K562 treated with DMSO at 1 percent for 12 hours (cell line): ENCODE results near the gene WDR62. TPM values are rescaled to one million over a fixed set of nuclear protein-coding genes. Genes with fewer than 3 reads are reported as not detected.

Experiments
- total RNA-seq: library from RNA; unstranded; fragments of 300-600 nt; gene quantifications from 2 replicates; pipeline ENCODE4 v1.2.3, GENCODE V29; 2022; ENCODE audit not compliant: insufficient read depth

The WDR62 gene
- 19.3 and 36.3 TPM in 2 replicates for total RNA-seq

DNA sequence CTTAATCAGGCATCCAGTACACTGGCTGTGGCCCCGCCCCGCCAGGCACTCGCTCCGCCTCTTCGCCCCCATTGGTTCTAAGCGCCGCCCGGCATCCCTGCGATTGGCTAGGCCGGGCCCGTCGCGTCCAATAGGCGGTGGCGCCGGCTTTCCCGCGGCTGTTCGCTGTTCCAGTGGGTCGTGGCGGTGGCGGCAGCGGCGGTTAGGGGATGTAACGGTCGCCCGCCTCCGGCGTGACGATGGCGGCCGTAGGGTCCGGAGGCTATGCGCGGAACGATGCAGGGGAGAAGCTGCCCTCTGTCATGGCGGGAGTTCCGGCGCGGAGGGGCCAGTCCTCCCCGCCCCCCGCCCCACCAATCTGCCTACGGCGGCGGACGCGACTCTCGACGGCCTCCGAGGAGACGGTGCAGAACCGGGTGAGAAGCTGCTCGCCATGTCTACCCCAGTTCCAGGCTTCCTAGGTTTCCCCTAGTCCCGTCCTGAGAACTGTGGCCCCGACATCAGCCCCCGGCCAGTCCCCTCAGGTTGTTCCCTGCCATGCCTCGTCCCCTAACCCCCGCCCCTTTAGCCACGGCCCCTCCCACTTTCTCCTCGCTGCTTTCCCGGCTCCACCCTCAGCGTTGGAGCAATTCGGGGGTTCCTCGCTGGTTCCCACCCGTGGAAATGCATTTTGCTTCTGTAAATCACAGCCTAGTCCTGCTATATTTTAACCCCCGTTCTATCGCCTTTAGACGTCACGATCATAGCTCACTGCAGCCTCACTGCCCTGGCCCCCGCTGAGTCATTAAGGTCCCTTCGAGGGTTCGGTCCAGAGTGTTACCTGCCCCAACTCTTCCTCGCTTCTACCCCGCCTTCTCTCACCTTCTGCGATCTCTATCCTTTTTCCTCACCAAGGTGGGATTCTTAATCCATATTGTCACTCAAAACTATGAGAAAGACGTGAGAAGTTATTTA lies at the start of gene WDR62:
Gene WDR62 (plus strand): TSS at position 165 of the 954 bp plus-strand sequence. CDS start 75 bp downstream, at position 240.

GRCh38 chr19:36008336-36008978 lies 46.2 kb upstream of the WDR62 start, which contains the start of gene SYNE4:
TSS of gene SYNE4 (minus strand) at chr19:36008813. CDS start at chr19:36008681, 132 bp downstream.

DNA sequence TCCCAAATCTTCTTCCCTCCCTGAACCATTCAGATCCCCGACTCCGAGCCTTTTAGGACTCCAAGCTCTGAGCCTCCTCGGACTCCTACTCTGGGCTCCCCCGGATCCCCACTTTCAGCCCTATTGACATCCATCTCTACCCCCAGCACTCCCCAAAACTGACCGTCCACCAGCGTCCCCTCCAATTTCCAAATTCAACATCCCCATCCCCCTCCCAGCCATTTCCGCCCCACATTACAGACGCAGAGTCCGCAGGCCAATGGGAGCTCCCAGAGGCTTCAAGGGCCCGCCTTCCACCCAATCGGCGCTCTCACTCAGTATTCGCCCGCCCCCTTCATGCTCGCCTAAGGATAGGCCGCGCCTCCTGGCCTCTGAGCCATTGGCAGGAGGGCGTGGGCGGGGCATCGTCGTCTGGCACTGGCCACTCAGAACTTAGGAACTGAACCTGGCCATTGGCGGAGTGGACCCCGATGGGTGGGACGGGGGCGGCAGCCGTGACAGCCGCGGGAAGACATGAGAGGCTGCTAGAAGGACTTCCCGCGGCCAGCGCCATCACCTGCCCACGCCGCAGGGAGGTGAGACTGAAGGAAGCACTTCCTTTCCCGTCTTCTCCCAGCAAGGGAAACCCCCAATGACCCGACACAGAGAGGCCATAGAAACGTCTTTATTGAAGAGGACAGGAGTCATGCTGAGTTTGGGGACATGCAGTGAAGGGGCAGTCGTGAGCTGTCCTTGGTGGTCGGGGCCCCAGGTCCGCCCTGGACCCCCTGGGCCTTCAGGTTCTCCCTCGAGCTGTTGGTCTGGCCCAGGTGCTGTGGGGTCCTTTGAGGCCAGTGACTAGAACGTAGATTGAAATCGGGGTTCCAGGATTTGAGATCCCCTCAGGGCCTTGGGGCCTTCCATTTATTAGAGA lies 40.4 kb upstream of the WDR62 start, which contains the start of gene ALKBH6:
Gene ALKBH6 (minus strand): TSS at position 202 of the 913 bp plus-strand sequence. CDS start 816 bp downstream, outside the sequence.

DNA sequence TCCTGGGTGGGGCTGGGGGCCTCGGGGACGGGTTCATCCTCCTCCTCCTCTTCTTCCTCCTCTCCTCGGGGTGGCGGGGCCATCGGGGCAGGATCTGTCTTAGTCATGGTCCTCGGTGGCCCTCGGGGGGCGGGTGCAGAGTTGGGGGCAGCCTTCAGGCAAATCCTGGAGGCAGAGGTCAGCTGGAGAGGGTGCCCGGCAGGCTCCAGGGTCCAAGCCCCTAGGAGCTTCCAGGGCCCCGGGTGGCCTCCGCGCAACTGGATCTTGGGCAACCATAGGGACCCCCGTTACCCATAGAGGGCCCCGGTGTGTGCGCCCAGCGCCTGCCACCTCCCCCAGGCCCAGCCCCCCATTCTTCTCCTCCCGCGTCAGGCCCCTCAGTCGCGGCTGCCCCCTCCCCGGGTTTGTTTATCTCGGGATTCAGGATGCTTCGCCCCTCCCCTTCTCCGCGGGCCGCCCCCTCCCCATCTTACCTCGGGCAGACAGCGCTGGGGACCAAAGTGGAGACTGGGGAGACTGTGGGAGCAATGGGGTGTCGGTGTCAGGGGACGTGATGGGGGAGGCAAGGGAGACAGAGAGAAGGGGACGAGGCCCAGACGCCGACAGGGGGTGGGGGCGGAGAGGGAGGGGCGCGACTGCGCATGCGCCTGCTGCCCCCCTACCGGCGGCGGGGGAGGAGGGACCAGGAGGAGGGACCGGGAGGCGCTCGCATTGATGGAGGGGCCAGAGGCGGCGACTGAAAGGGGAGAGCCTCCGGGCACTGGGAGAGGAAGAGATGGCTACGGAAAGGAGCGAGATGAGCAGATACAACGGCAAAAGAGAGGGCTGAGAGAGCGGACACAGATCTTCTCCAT lies 22.2 kb upstream of the WDR62 start, which contains the start of gene CLIP3:
Gene CLIP3 (minus strand): TSS at position 623 of the 854 bp plus-strand sequence. CDS start 516 bp downstream, at position 107.

DNA sequence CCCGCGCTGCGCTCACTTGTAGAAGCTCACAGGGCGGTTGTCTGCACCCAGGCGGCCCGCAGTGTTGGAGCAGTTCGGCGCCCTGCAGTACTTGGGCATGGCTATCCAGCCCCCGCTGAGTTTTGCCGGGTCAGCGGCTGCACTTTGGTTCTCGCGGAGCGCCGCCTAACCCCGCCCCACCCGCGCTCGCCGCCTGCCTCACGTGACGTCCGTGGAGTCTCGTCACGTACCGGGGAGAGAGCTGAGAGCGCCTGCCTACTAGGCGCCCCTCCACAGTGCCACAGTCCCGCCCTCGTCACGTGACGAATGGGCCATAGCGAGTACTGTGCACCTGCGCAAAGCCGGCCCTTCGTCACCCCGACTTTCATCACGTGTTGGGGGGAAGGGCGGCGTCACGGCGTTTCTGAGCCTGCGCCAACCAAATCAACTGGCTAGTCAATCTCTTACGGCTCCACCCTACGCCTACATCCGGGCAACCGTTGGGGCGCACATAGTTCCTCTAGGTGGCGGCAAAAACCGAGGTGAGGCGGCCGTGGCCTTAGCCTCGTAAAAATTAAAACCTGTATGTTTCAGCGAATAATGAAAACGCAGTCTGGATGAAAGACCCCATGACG lies 471 bp upstream of the WDR62 start, which contains the start of gene THAP8:
Gene THAP8 (minus strand): TSS at position 167 of the 614 bp plus-strand sequence. CDS start 68 bp downstream, at position 99.

DNA sequence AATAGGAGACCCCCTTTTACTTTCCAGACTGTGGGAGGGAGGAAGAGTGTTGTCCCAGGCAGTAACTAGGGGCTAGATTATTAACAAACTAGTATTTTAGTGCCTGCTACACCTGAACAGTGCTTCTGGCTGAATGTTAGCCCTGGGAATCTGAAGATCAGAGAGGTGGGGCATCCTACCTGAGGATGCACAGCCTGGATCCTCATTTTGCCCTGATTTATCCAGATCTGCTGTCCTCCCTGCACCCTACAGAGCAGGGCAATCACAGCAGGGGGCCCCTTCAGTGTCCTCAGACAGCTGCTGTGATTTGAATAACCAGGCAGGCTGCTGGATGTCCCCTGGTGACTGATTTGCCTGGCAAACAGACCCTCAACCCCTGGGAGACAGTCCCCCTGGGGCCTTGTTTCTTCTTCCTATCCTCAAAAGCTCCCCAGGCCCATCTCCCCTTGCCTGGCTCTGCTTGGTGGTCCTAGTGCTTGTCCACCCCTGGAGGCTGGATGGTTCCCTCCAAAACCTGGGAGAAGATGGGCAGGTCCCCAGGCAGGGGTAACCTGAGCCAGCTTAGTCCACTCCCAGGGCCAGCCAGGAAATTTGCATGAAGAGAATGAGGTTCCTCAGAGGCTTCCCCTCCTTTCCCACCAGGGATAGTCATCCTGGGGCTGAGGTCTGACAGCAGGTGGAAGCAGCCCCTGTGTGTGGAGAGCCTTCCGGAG lies 55.9 kb downstream of the WDR62 start, which contains the start of gene OVOL3:
Gene OVOL3 (plus strand): TSS at position 657 of the 713 bp plus-strand sequence. CDS start 60 bp downstream, outside the sequence.

GRCh38 chr19:36114721-36115452 lies 60.2 kb downstream of the WDR62 start, which contains the start of gene POLR2I:
TSS of gene POLR2I (minus strand) at chr19:36114875. CDS start at chr19:36114856, 19 bp downstream.

DNA sequence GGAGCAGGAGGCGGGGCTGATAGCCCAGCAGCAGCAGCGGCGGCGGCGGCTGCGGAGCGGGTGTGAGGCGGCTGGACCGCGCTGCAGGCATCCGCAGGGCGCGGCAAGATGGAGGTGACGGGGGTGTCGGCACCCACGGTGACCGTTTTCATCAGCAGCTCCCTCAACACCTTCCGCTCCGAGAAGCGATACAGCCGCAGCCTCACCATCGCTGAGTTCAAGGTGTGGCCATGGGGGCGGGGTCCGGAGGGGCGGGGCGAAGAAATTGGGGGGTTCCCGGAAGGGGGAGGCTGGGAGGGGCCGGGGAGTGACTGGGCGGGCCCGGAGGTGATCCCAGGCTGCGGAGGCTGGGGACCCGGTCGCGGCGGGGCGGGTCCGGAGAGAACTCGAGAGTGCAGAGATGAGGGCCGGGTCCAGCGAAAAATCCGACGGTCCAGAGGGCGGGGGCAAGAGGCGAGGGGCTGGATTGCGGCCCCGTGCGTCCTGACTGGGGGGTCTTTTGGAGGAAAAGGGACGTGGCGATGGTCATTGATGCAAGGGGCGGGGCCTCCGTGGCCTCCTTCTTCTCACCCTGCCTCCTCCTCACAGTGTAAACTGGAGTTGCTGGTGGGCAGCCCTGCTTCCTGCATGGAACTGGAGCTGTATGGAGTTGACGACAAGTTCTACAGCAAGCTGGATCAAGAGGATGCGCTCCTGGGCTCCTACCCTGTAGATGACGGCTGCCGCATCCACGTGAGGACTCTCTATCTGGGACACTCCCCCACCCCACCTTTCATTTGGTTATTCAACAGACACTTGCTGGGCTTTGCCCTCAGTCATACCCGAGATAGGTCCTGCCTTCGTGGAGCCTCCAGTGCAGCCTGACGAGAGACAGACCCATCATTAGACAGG lies 61.0 kb downstream of the WDR62 start, which contains the start of gene TBCB:
Gene TBCB (plus strand): TSS at position 16 of the 891 bp plus-strand sequence. CDS start 93 bp downstream, at position 109.

GRCh38 chr19:36139473-36140303 lies 85.0 kb downstream of the WDR62 start, which contains the start of gene CAPNS1:
TSS of gene CAPNS1 (plus strand) at chr19:36140066. CDS start at chr19:36141012, 946 bp downstream.

DNA sequence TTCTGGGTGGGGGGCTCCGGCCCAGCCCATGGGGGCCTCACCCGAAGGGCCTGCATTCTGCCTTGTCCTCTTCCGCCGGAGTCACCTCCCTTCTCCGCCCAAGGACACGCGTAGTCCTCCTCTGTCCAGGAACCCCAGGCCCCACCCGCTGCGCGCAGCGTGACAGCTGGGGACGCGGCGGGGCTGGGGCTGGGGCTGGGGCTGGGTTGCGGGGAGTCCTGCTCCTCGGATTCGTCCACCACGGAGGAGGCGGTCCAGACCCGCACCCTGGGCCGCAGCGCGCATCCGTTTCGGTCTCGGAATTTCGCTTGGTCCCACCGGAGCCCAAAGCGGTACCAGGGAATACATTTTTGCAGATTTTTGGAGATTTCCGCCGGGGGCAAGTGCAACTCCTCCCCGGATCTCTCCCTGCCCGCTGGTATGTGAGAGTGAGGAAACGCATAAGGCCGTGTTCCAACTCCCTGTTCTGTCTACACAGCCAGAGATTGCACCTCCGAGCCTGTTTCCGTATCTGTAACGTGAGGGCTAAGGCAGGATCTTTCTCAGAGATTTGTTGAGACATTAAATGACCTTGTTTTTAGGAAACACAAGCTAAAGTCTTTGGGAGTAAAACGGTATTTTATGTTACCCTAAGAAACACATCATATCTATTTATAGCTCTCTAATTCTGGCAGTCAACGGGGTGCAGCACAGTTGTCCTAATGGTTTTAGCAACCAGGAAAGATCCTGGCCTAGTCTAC lies 97.8 kb downstream of the WDR62 start, which contains the start of gene COX7A1:
Gene COX7A1 (minus strand): TSS at position 96 of the 740 bp plus-strand sequence. CDS start 40 bp downstream, at position 56.

Other genes with a start within 250 kb of the WDR62 start
- gene PRODH2, start 242.1 kb upstream of the WDR62 start, total RNA-seq = not detected in 2 replicates
- gene NPHS1, start 202.4 kb upstream of the WDR62 start, total RNA-seq = 1.3 and 1.9 TPM in 2 replicates
- 0.20 TPM in 1 of 2 replicates, not detected in the other for gene KIRREL2, start 198.0 kb upstream of the WDR62 start, total RNA-seq
- 7.4 and 15.0 TPM in 2 replicates for gene APLP1, start 186.3 kb upstream of the WDR62 start, total RNA-seq
- gene NFKBID, start 154.4 kb upstream of the WDR62 start, total RNA-seq = 5.8 and 7.3 TPM in 2 replicates
- gene HCST, start 152.4 kb upstream of the WDR62 start, total RNA-seq = not detected in 2 replicates
- gene TYROBP, start 146.6 kb upstream of the WDR62 start, total RNA-seq = 18.6 and 31.0 TPM in 2 replicates
- gene LRFN3, start 118.5 kb upstream of the WDR62 start, total RNA-seq = not detected in 2 replicates
- gene SDHAF1, start 59.7 kb upstream of the WDR62 start, total RNA-seq = 49.4 and 74.2 TPM in 2 replicates
- gene SYNE4, start 46.1 kb upstream of the WDR62 start, total RNA-seq = 0.46 TPM in 1 of 2 replicates, not detected in the other
- 35.2 and 37.1 TPM in 2 replicates for gene ALKBH6, start 40.7 kb upstream of the WDR62 start, total RNA-seq
- gene CLIP3, start 22.0 kb upstream of the WDR62 start, total RNA-seq = 0.53 and 2.6 TPM in 2 replicates
- 2.6 and 5.0 TPM in 2 replicates for gene THAP8, start 612 bp upstream of the WDR62 start, total RNA-seq
- gene OVOL3, start 56.2 kb downstream of the WDR62 start, total RNA-seq = not detected in 2 replicates
- 103 and 135 TPM in 2 replicates for gene POLR2I, start 60.0 kb downstream of the WDR62 start, total RNA-seq
- gene TBCB, start 60.6 kb downstream of the WDR62 start, total RNA-seq = 57.0 and 83.4 TPM in 2 replicates
- gene CAPNS1, start 85.2 kb downstream of the WDR62 start, total RNA-seq = 204 and 224 TPM in 2 replicates
- not detected in 2 replicates for gene COX7A1, start 97.5 kb downstream of the WDR62 start, total RNA-seq
- gene ZNF565, start 159.8 kb downstream of the WDR62 start, total RNA-seq = 0.75 and 1.5 TPM in 2 replicates
- gene ZNF146, start 160.2 kb downstream of the WDR62 start, total RNA-seq = 18.4 and 48.5 TPM in 2 replicates